Choroid plexus epithelial cell (primary cell): ENCODE measurements around the gene UPK3A.

ENCODE experiments used
- DNase-seq: peaks from one replicate; pipeline ENCODE4 v3.0.0-alpha.2; 2010; ENCODE audit warnings: low read depth
- H3K4me3 ChIP-seq: 2 replicates; pipeline ENCODE4 v1.5.1; 2011; ENCODE audit warnings: low read depth, mild to moderate bottlenecking, control low read depth, low read length, moderate library complexity
- CTCF ChIP-seq: conservative IDR thresholded peaks from 2 replicates; pipeline ENCODE4 v1.5.1; 2011; ENCODE audit warnings: low read depth, mild to moderate bottlenecking, control low read depth, inconsistent platforms, low read length, moderate library complexity

Gene UPK3A

GRCh38 chr22:45284705-45285262, at the start of gene UPK3A:
UPK3A (plus strand) TSS chr22:45284949; CDS start chr22:45285014, 65 bp downstream.
- TF ChIP-seq CTCF = no peak
- DNase-seq = no peak
- H3K4me3 ChIP-seq = peak within 1 kb of the TSS; percentile 8

GRCh38 chr22:45235101-45235777, 49.5 kb upstream of the UPK3A start:
- H3K4me3 ChIP-seq = no peak overlapping the region
- DNase-seq = no peak
- no peak for TF ChIP-seq CTCF

GRCh38 chr22:45235851-45236342, 48.9 kb upstream of the UPK3A start:
- TF ChIP-seq CTCF = no peak
- H3K4me3 ChIP-seq = no peak overlapping the region
- DNase-seq = no peak

- no peak for TF ChIP-seq CTCF
- no peak for DNase-seq
Observed at GRCh38 chr22:45237065-45237990, 47.4 kb upstream of the UPK3A start.

GRCh38 chr22:45238076-45238956, 46.4 kb upstream of the UPK3A start:
- no peak for TF ChIP-seq CTCF
- DNase-seq = no peak
- no peak overlapping the region for H3K4me3 ChIP-seq

More at GRCh38 chr22:45237065-45237990, 47.4 kb upstream of the UPK3A start:
- H3K4me3 ChIP-seq = no peak overlapping the region

GRCh38 chr22:45238957-45239680, 45.6 kb upstream of the UPK3A start:
- H3K4me3 ChIP-seq = no peak overlapping the region
- TF ChIP-seq CTCF = no peak
- DNase-seq = no peak
